ENCODE data around the gene C2orf66. TPM values are rescaled to one million over a fixed set of nuclear protein-coding genes. Genes with fewer than 3 reads are reported as not detected.

The C2orf66 gene
- total and polyA plus RNA-seq, 2 experiments from 2014 or later, result 0.18 to 0.27 TPM

DNA sequence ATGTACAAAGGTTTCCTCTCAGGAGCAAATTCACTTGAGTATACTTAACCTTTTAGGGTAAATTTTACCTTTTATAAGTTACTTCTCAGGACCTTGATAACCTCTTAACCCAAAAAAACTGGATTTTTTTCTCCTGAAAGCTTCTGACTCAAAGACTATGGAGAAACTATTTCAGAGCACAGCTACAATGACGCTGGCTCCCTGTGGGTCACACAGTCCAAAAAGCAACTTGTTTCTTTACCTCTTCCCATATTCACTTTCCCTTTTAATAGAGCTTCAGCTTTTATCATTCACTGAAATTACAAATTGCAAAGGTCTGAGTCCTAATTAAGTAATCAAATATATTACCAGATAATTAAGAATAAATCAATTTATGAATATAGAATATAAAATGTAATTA lies 42.1 kb downstream of the C2orf66 start:
- no peaks in the 10 kb centered on the region for H3K9me3 ChIP-seq (ENCODE audit: low read depth)
- H3K4me1 ChIP-seq (ENCODE audit: low read depth), result no peaks in the 10 kb centered on the region
- DNase-seq (ENCODE audit: low read depth in 1 of 2, low spot score in 1 of 2), result no peak
- peaks cover 63% of the 10 kb centered on the region for H3K36me3 ChIP-seq
- no peak overlapping the region for H3K27ac ChIP-seq
- no peak overlapping the region for H3K4me3 ChIP-seq
- TF ChIP-seq, protein P1, sequence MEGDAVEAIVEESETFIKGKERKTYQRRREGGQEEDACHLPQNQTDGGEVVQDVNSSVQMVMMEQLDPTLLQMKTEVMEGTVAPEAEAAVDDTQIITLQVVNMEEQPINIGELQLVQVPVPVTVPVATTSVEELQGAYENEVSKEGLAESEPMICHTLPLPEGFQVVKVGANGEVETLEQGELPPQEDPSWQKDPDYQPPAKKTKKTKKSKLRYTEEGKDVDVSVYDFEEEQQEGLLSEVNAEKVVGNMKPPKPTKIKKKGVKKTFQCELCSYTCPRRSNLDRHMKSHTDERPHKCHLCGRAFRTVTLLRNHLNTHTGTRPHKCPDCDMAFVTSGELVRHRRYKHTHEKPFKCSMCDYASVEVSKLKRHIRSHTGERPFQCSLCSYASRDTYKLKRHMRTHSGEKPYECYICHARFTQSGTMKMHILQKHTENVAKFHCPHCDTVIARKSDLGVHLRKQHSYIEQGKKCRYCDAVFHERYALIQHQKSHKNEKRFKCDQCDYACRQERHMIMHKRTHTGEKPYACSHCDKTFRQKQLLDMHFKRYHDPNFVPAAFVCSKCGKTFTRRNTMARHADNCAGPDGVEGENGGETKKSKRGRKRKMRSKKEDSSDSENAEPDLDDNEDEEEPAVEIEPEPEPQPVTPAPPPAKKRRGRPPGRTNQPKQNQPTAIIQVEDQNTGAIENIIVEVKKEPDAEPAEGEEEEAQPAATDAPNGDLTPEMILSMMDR (IDR thresholded peaks at IDR 0.05; ENCODE audit: low read depth, low read length), result no peak
- no peaks in the 10 kb centered on the region for H3K27me3 ChIP-seq

DNA sequence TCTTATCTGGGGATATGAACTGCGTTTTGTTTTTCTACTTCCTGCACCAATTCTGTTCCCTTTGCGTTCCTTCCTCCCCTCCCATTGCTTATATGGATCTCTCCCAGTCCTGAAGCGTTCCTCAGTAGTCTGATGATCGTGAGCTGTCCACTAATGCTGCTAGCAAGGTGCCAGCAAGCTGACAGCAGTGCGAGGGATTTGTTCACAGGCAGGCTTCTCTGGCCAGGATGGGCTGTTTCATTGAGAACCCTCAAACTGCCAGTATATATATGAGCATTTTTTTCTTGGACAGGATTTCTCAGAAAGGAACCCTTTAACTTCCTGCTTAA lies 49.8 kb downstream of the C2orf66 start:
- no peaks in the 10 kb centered on the region for H3K27me3 ChIP-seq
- peaks cover 16% of the 10 kb centered on the region for H3K36me3 ChIP-seq
- H3K27ac ChIP-seq, result no peak overlapping the region
- DNase-seq (ENCODE audit: low read depth in 1 of 2, low spot score in 1 of 2), result peak in 1 of 2 donors; percentile 31
- TF ChIP-seq, protein P1 (IDR thresholded peaks at IDR 0.05; ENCODE audit: low read depth, low read length), result no peak
- no peaks in the 10 kb centered on the region for H3K4me1 ChIP-seq (ENCODE audit: low read depth)
- H3K4me3 ChIP-seq, result no peak overlapping the region
- H3K9me3 ChIP-seq (ENCODE audit: low read depth), result no peaks in the 10 kb centered on the region

DNA sequence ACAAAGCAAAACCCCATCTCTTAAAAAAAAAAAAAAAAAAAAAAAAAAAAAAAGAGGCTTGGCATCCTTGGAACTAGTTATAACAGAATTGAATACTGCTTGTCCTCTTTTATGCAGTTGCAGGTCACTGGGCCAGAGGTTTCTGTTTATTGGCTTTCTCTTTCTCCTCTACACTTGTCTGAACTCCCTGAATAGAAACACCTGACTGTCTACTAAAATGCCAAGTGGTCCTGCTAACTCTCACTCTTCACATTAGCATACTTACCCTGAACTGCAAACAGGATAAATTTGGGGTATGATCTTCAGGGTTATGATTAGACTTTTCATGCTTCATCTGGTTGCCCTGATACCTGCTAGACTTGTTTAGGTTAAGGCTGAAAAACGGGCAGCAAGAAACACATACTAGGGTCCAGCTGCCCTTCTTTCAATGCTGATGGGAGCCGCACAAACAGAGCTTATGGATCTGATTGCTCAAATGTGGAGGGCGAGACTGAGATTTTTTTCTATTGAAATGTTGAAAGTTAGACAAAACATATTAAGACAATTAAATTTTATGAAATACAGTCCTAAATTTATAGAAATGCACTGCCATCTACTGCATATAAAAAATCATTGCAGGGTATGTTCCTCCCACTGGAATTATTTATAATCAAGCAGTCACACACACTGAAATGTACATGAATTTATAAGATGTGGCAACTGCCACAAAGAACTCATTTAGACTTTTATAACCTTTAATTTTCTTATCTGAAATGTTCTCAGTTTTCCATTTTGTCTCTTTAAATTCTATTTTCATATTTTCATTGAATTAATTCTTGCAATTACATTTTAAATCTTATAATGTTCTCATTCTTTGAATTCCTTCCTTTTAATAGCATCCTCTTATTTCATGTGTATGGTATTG lies 50.4 kb downstream of the C2orf66 start:
- Histone ChIP-seq H3K36me3 (peaks cover 12% of the 10 kb centered on the region), H3K27ac (no peak overlapping the region), H3K4me1 (ENCODE audit: low read depth) (no peaks in the 10 kb centered on the region), H3K27me3 (no peaks in the 10 kb centered on the region), H3K4me3 (no peak overlapping the region), H3K9me3 (ENCODE audit: low read depth) (no peaks in the 10 kb centered on the region)
- DNase-seq (ENCODE audit: low read depth in 1 of 2, low spot score in 1 of 2), result peak in 1 of 2 donors; percentile 50
- TF ChIP-seq, protein P1 (IDR thresholded peaks at IDR 0.05; ENCODE audit: low read depth, low read length), result peak; percentile 44

Other genes starting within 250 kb of the C2orf66 start
- gene HECW2, start 215.8 kb downstream of the C2orf66 start, total RNA-seq, result 3.2 TPM in 2 replicates
- 1.2 and 1.6 TPM in 2 replicates for gene HECW2, start 215.8 kb downstream of the C2orf66 start, polyA plus RNA-seq
- gene CCDC150, start 169.6 kb downstream of the C2orf66 start, total RNA-seq, result 2.6 and 8.0 TPM in 2 replicates
- gene CCDC150, start 169.6 kb downstream of the C2orf66 start, polyA plus RNA-seq, result 6.1 and 9.9 TPM in 2 replicates
- 21.2 and 46.2 TPM in 2 replicates for gene GTF3C3, start 9.7 kb downstream of the C2orf66 start, total RNA-seq
- 27.2 and 34.8 TPM in 2 replicates for gene GTF3C3, start 9.7 kb downstream of the C2orf66 start, polyA plus RNA-seq
- gene PGAP1, start 117.4 kb upstream of the C2orf66 start, total RNA-seq, result 5.5 and 13.4 TPM in 2 replicates
- gene PGAP1, start 117.4 kb upstream of the C2orf66 start, polyA plus RNA-seq, result 6.5 and 13.0 TPM in 2 replicates

All from cardiac muscle cell (in vitro differentiated cells and primary cell).